GM15510 (cell line): Measurements from ENCODE around the gene EFCC1.

Source experiments
- POLR2A ChIP-seq: IDR thresholded peaks from 3 replicates; pipeline ENCODE4 v1.6.1; 2011; ENCODE audit warnings: borderline replicate concordance; ENCODE audit not compliant: insufficient read length; ENCODE audit errors: extremely low read depth

The EFCC1 gene

DNA sequence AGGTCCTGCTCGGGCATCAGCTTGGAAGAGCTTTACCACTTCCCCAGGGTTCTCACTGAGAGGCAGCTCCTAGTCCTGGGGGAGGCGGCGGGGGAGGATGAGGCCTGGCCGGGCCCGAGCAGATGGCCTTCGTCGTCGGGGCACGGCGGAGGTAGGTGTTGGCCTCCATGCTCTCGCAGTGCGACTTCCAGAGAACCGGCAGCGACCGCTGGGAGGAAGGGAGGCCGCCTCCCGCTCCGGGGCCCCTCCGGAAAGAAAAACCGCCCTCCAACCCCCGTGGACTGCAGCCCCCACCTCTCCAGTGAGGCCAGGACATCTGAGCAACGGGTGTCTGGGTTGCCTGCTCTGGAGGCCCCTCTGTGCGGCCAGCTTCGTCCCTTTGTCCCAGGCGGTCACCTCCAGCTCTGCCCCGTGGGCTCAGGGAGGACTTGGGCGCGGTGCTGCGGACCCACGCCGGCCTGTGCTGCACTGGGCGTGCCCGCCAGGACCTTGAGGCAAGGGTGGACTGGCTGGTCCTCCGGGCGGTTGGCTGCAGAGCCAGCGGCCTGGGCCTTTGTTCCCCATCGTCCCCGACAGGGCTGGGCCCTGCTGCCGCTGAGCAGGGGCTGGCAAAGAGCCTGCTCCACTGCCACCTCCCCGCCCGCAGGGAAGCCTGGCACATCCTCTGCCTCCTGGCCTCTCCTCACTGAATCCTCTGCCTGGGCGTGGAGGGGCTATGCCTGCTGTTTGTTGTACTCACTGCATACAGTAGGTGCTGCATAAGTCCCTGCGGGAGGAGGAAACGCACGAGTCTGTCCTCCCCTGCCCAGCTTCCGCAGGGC lies 45.8 kb downstream of the EFCC1 start:
- TF ChIP-seq POLR2A = no peak

DNA sequence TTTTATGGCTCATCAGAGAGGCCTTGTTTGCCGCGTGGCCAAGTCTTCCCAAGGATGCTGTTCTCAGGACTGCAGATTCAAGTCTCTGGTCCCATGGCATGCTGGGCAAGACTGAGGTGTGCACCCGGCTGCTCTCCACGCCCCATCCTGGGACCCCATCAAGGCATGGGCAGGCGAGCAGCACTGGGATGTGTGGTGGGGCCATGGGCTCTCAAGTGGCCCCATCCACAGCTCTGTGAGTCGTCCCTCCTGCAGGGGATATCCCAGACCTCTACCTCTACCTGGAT lies 46.4 kb downstream of the EFCC1 start:
- TF ChIP-seq POLR2A = no peak

DNA sequence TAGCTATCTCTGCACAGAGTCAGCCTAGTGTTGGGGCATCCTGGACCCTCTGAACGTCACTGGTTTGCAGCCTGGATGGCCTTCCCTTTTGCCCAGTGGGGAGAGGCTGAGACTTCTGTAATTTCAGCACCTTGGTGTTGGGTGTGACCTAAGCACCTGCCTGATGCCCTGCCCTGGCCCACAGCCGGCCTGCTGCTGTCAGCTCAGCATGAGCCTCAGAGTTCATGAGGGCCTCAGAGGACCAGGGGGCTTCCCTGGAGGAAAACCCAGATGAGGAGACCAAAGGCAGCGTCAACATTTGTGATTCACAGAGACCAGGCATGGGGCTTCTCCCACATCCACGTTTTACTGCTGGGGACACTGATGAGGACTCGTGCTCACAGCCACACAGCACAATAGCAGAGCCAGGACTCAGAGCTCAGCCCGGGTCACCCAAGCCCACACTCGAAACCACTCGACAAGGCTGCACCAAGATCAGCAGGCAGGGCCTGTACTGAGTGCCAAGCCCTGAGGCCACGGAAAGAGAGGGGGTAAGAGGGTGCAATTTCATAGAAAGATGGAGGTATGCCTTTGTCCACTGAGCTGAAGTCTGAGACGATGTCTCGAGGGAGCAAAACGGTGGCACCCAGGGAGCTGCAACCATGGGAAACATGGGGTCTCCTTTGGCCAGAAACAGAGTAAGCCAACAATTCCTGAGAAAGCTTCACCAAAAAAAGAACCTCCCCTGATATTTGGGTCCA lies 49.6 kb downstream of the EFCC1 start:
- TF ChIP-seq POLR2A = no peak

DNA sequence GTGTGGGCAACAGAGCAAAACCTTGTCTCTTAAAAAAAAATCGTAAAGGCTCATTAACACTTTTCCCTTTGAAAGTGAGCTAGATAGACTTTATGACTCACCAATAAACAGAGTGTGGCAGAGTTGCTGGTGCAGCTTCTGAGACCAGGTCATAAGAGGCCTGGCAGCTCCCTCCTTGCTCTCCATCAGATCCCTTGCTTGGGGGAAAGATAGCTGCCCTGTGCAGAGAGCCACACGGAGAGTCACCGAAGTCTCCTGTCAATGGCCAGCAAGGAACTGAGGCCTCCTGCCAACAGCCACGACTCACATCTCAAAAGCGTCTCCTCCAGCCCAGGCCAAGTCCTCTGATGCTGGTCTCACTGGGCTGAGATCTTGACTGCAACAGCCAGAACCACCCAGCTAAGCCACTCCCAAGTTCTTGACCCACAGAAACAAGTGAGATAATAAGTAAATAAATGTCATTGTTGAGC lies 50.8 kb downstream of the EFCC1 start:
- no peak for TF ChIP-seq POLR2A

DNA sequence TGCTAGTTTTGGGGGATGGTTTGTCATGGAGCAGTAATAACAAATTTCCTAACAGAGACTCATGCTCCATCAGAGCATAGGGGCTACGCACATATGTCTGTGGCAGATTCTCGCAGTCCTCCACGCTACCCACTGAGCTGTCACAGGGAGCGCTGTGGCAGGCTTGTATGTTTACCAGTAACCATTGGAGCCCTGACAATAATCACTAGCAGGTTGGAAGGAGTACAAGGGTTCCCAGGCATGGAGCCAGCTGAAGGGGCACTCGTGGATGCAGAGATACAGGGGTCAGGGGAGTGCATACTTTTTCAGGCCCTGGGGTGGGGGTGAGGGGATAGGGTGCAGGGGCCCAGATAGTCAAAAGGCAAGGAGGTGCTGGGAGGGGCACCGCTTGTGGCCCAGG lies 51.6 kb downstream of the EFCC1 start:
- no peak for TF ChIP-seq POLR2A

DNA sequence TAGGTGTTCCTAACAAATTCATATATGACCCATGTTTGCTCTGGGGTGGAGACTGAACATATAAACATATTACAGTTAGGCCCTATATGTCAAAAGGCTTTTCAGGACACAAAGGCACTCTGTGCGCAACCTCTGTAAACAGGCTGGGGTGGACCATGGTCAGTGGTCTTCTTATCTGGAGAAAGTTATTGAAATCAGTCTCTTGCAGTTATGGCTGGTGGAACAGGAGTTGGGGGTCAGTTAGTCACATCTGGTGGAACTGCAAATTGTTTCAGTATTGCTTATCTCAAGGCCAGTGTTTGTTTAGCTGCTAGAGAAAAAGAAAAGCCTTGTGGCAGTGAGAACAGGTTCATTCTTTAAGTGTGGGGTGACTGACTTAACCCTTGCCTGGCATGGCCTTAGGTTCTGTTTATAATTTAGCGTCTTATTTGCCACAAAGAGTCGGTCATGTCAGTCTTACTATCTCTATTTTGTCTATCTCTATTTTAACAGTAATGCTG lies 53.6 kb downstream of the EFCC1 start:
- TF ChIP-seq POLR2A = no peak

DNA sequence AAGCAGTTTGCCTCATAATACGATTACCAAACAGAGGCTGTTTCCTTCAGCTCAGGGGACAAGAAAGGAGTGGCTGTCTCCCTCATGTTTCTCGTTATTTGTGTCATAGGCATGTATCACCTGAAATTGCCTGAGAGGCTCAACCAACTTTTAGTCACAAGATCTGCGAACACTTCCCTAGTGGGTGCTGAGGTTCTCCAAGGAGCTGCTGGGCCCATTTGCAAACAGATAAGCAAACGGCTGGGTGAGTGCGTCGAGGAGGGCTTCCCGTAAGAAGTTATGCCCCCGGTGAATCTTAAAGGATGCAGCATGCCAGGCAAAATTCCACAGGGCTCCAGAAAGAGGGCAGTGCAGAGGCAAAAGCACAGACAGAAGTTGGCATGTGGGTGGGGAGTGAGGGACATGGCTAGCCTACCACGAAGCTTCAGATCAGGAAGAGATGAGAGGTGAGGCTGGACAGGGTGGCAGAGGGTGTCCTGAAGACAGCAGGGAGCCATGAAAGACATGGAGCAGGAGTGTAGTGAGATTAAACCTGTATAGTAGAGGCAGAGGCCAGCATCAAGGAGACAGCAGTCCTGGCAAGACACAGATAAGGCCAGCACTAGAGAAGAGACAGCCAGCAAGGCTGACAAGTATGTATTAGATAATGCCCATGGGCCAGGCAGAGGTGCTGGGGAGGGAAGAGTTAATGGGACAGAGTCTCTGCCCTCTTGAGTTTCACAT lies 55.5 kb downstream of the EFCC1 start:
- no peak for TF ChIP-seq POLR2A

DNA sequence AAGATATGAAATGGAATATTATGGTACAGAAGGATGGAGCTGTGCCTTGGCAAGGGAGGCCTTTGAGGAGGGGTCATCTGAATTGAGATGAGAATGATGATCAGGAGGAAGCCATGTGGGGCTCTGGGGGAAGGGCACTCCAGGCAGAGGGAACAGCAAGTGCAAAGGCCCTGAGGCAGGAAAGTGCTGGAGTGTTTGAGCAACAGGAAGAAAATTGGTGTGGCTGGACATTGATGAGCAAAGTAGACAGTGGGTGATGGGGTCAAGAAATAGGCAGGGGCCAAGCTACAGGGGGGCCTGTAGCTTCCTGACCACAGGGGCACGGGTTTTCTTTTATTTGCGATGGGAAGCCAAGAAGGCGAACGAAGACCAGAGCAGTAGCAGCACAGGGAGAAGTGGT lies 56.1 kb downstream of the EFCC1 start:
- TF ChIP-seq POLR2A = no peak

DNA sequence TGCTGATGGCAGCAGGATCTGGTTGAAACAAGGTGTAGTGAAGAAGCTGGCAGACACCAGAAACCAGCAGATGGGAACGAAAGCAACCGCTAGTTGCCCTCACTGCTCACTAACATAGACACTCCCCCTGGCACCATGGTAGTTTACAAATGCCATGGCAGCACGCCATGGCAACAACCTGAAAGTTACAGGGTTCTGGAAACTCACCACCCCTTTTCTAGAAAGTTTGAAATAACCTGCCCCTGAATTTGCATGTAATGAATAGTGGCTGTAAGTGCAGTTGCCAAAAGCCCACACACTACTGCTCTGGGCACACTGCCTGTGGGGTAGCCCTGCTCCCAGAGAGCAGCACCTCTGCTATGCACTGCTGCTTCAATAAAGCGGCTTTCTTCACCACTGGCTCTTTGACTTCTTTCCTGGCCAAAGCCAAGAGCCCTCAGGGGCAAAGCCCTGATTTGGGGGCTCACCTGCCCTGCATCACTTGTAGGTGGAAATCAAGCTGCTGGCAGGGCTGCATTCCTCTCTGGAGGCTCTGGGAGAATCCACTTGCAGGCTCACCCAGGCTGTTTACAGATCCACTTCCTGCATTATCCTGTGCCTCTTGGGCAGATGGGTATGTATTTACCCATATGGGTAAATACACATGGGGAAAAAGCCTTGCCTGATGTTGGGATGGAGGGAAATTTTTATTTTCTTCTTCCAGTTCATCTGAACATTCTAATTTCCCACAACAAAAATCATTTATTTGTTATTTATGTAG lies 57.5 kb downstream of the EFCC1 start:
- no peak for TF ChIP-seq POLR2A

DNA sequence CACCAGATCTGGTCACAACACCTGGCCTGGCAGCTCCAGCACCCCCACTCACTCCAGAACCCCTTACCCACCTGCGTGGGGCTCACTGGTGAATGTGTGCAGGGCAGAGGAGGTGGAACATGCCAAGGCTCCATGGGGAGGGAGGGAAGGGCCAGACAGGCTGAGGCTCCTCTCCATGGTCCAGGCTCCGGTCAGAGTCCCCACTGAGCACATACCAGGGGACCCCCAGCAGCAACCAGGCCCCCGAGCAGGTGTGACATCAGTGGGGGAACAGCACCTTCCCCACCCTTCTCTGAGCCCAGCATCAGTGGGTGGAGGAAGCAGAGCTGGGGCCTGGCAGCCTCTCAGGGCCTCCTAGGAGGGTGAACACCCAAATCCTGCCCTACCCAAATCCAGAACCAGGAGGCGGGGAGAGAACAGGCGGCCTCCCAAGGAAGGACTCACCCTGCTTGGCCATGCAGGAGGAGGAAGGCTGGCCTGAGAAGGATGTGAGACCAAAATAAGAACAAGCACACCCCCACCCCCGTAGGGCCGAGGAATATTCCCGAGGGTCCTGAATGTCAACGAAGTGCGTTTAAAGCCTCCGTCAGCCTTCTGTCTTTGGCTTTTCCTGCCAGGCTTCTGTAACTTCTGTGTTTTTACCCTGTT lies 58.3 kb downstream of the EFCC1 start:
- no peak for TF ChIP-seq POLR2A

DNA sequence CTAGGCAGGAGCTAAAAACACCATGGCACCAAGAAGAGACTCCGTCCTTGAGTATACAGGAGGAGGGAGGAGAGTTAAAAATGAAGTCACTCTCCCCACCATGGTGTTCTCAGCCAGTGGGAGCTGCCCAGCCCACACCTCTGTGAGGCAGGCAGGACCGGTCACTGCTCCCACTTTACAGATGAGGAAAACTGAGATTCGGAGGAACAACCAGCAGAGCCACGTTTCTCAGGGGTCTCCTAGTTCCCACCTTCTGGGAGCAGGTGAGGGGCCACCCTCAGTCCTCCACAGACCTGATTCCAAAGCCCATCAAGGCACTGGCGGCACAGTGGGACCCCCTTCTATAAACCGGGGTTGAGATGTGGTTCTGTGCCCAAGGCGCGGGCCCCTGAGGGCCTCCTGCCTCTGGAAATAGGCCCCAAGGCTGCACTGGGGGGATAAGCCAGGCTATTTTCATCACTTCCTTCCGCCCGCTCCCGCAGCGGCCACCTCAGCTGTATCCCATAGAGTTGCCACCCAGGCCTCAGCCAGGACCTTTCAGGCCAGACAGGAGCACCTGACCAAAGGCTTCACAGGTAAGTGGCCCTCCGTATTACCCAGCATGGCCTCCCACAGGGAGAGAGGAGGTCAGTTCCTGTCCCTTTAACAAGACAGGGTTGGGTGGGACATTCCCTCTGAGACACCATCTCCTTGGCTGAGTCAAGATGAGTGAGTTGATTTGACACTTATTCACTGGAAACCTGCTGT lies 59.3 kb downstream of the EFCC1 start, which contains the start of gene GP9:
GP9 (plus strand) TSS at position 504 of the 747 bp plus-strand sequence. CDS start 961 bp downstream, outside the sequence.
- TF ChIP-seq POLR2A = no peak

DNA sequence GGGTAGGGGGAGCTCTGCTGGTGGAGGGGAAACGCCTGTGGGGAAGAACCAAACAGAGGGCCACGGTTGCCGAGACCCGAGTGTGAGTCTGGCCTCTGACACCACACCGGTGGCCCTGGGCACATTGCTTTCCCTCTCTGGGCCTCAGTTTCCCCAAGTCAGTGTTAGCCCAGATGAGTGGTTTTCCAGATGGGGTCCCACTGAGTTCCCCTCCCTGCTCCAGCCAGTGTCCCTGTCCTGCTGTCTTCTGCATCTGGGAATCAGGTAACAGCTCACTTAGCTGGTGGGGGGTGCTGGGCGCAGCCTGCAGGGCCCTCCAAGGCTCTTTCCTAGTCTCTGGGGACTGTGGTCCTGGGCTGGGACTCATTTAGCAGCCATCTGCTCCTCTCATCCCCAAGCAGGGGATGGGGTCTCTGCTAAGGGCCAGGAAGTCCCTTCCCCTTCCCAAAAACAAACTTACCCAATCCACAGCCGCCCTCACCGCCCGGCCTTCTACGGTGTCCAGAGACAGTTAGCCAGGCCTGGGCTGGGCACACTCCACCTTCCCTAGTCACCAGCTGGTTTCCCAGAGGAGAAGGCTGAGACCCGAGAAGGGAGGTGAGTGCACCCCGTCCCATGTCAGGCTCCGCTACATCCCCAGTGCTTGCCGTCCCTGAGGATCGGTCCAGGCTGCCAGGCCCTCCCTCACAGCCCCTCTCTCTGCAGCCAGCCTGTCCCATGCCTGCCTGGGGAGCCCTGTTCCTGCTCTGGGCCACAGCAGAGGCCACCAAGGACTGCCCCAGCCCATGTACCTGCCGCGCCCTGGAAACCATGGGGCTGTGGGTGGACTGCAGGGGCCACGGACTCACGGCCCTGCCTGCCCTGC lies 60.2 kb downstream of the EFCC1 start:
- TF ChIP-seq POLR2A = no peak
